DMS 273 (cell line): ENCODE results near the gene MEGF6.

Experiments
- DNase-seq: peaks from one replicate; lab custom pipeline; 2025; ENCODE audit not compliant: unreplicated experiment; lab: John Stamatoyannopoulos, UW

Gene MEGF6

GRCh38 chr1:3472088-3472850, 139.0 kb downstream of the MEGF6 start:
- DNase-seq = no peak

DNA sequence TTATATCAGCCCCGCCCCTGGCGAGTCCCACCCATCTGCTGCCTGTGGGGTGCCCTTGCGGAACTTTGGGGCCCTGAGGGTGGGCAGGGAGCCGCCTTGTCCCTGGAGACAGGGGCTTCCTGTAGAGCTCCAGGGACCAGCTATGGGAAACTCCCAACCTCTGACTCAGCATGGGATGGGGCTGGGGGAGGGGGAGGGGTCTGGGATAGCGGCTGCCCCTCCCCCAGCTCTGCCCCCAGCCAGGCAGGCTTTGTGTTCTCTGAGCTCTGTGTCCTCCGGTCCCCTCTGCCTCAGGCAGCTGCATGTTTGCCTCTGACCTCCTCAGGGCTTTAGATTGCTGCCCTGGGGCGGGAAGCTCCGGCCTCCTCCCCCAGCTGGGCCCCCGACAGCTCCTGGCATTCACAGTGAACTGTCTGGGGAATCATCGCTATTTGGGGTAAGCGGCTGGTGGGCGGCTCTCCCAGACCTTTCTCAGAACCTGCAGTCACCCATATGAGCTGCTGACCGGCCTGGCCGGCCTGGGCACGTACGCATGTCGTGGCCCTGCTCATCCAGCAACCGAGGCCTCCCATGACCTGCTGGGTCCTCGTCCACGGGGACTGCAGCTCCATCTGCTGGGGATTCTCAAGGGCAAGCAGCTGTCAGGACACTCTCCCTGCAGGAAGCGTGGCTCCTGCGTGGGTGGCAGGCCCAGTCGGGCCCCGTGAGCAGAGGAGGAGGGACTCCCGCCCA, 139.8 kb downstream of the MEGF6 start:
- peak; percentile 58 for DNase-seq

DNA sequence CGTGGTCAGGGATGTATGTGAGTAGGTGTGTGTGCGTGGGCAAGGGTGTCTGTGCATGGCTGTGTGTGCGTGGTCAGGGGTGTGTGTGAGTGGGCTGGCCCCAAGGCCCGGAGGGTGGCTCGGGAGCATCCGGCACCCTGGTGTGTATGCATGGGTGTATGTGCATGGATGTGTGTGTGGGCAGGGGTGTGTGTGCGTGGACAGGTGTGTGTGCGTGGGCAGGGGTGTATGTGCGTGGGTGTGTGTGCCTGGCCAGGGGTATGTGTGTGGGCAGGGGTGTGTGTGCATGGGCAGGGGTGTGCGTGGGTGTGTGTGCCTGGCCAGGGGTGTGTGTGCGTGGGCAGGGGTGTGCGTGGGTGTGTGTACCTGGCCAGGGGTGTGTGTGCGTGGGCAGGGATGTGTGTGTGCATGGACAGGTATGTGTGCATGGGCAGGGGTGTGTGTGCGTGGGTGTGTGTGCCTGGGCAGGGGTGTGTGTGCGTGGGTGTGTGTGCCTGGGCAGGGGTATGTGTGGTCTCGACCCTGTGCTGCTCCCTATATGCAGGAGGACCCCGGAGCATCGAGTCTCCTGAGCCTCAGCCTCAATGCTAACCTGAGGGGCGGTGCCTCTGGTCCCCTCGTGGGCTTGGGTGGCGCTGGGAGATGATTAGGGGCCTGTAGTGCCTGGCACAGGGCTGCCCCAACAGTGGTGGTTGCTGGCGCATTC, 140.5 kb downstream of the MEGF6 start:
- DNase-seq = no peak

DNA sequence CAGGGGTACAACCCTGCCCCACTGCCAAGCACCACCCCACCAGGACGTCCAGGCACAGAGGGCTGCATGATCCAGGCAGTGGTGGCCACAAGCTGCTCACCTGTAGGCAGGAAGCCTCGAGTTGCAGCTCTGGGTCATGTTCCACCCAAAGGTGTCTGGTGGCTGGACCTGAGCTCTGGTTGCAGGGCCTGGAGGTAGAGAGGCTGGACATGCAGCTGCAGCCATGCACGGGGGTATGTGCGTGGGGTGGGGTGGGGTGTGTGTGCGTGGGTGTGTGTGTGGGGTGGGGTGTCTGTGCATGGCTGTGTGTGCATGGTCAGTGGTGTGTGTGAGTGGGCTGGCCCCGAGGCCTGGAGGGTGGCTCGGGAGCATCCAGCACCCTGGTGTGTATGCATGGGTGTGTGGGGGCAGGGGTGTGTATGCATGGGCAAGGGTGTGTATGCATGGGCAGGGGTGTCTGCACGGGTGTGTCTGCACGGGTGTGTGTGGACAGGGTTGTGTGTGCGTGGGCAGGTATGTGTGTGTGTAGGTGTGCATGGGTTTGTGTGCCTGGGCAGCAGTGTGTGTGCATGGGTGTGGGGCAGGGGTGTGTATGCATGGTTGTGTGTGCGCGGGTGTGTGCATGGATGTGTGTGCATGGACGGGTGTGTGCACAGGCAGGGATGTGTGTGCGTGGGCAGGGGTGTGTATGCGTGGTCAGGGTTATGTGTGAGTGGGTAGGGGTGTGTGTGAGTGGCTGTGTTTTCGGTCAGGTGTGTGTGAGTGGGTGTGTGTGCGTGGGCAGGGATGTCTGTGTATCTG, 141.3 kb downstream of the MEGF6 start:
- DNase-seq = no peak

- DNase-seq = no peak
These were observed 142.0 kb downstream of the MEGF6 start for GRCh38 chr1:3469104-3469848.

- no peak for DNase-seq
These were observed 142.8 kb downstream of the MEGF6 start for GRCh38 chr1:3468236-3469103.

DNA sequence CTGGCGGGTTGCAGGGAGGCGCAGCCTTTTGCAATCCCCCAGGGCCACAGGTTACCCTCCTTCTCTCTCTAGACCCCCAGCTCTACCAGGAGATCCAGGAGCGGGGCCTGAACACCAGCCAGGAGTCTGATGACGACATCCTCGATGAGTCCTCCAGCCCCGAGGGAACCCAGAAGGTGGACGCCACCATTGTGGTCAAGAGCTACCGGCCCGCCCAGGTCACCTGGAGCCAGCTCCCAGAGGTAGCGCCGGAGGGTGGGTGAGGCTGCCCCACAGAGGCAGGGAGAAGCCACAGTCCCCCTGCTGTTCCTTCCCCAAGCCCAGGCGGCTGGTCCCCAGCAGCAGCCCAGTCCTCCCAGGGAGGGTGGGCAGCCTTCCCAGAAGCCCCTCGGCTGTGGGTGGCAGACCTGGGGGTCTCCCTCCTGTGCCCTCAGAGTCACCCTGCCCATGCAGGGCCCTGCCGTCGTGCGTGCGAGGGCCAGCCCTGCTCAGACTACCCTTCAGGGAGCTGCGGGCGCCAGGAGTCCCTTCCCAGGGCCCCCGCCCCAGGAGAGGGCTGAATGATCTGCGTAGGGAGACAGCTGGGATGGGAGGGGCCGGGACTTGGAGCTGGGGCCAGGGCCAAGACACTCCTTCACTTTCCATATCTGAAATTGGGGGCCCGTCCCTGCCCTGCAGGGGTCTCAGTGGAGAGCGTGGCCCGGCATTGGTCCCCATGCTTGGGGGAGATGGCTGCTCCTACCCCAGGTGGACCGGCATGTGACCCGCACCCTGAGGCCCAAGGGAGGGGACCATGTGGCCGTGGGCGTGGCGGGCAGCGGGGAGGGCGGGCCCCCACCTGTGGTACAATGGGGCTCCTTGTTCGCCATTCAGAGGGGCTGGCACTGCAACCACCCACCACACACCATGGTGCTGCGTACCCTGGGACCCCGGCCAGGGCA, 143.9 kb downstream of the MEGF6 start:
- DNase-seq = peak; percentile 52

DNA sequence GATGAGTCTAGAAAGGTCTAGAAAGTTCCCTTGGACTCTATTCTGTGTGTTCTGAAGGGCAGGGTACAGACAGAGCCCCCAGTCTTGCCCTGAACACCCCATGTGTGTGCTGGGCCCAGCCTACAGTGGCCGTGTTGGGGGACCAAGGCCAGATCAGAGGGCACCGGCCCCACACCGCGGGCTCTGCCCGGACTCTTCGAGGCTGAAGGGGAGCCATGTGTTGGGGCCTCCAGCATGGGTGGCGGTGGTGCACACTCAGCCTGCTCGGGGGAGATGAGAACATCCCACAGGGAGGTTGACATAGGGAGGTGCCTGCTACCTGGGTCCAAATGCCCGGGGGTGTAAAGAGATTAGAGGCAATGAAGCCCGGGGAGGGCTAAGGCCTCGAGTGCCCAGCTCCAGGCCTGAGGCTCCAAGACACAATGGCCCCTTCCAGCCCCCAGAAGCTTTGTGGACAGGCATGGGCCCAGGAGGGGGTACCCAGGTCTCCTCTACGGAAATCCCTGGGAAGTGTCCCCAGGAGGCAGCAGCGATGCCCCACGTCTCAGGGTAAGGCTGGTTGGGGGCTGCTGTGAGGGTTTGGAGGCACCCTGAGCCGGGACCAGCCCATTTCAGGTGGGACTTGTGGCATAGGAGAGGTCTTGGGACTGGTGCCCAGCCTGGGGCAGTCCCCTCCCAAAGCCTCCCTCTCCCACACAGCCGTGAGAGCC, 144.8 kb downstream of the MEGF6 start:
- no peak for DNase-seq

DNA sequence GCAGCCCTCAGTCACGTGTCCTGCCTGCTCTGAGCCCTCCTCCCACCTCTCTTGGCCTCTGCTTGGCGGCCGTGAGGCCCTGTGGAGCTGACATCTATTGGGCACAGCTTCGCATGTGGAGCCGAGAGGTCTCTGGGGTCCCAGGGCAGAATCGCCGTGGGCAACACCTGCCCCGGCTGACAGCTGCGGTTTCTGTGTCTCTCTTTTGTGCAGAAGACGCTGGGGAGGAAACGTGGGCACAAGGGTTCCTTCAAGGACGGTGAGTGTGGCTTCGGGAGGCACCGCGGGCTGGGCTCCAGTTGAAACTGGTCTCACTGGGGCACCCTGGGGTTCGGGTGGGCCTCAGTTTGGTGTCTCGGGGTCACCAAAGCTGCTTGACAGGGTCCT, 145.4 kb downstream of the MEGF6 start:
- no peak for DNase-seq

- DNase-seq = no peak
These were observed 146.0 kb downstream of the MEGF6 start for GRCh38 chr1:3465091-3465934.

GRCh38 chr1:3464649-3465025, 146.7 kb downstream of the MEGF6 start:
- no peak for DNase-seq

- DNase-seq = no peak
These were observed 147.2 kb downstream of the MEGF6 start for GRCh38 chr1:3463891-3464648.

- DNase-seq = no peak
These were observed 147.9 kb downstream of the MEGF6 start for GRCh38 chr1:3463408-3463863.

DNA sequence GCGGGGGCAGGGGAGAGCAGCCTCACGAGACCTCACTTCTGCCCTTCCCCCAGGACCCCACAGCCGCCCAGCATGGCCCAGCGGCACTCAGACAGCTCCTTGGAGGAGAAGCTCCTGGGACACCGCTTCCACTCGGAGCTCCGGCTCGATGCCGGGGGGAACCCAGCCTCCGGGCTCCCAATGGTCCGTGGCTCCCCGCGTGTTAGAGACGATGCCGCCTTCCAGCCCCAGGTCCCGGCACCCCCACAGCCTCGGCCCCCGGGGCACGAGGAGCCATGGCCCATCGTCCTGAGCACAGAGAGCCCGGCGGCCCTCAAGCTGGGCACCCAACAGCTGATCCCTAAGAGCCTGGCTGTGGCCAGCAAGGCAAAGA, 148.3 kb downstream of the MEGF6 start:
- DNase-seq = no peak

- DNase-seq = no peak
These were observed 148.8 kb downstream of the MEGF6 start for GRCh38 chr1:3462356-3463012.

- no peak for DNase-seq
These were observed 149.4 kb downstream of the MEGF6 start for GRCh38 chr1:3461934-3462275.
